ENCODE results near the gene THBS3. TPM values are rescaled to one million over a fixed set of nuclear protein-coding genes. Genes with fewer than 3 reads are reported as not detected.

The THBS3 gene
- polyA plus RNA-seq, 1 donor from 2014 or later: 99.6 TPM

GRCh38 chr1:155241841-155242264 is 34.2 kb upstream of the THBS3 start:
- TF ChIP-seq TAF1 (IDR thresholded peaks at IDR 0.05; ENCODE audit: low read depth): no peak
- no peak for TF ChIP-seq CTCF (IDR thresholded peaks at IDR 0.05; ENCODE audit: poor library complexity, severe bottlenecking)
- TF ChIP-seq POLR2AphosphoS5 (IDR thresholded peaks at IDR 0.05): no peak
- no peak for TF ChIP-seq EP300 (conservative IDR thresholded peaks at IDR 0.05; ENCODE audit: poor library complexity, severe bottlenecking)
- TF ChIP-seq SMC3 (conservative IDR thresholded peaks at IDR 0.05; ENCODE audit: poor library complexity): no peak
- no peak for TF ChIP-seq MXI1 (conservative IDR thresholded peaks at IDR 0.05; ENCODE audit: poor library complexity, severe bottlenecking)
- TF ChIP-seq RAD21 (conservative IDR thresholded peaks at IDR 0.05): no peak
- TF ChIP-seq REST (IDR thresholded peaks at IDR 0.05; ENCODE audit: borderline replicate concordance): no peak
- TF ChIP-seq EZH2 (IDR thresholded peaks at IDR 0.05; ENCODE audit: borderline replicate concordance, insufficient read depth, low read length, poor library complexity, severe bottlenecking): no peak
- Histone ChIP-seq H4K20me1 (ENCODE audit: insufficient read depth) (no peaks in the 10 kb centered on the region), H3K27me3 (ENCODE audit: insufficient read depth, low read depth, low read length) (no peaks in the 10 kb centered on the region), H3K4me2 (ENCODE audit: low read length) (no peak overlapping the region), H2AFZ (ENCODE audit: low read depth, low read length) (peak overlapping the region; percentile 4), H3K36me3 (ENCODE audit: insufficient read depth, low read length) (no peaks in the 10 kb centered on the region), H3K9me2 (ENCODE audit: insufficient read depth, low read length) (no peaks in the 10 kb centered on the region), H3F3A (ENCODE audit: insufficient read depth, low read length, poor library complexity, severe bottlenecking) (no peaks in the 10 kb centered on the region), H3K27ac (ENCODE audit: low read length) (peak overlapping the region; percentile 30), H3K9me3 (ENCODE audit: low read length) (no peaks in the 10 kb centered on the region), H3K9ac (ENCODE audit: low read length) (no peak overlapping the region), H3K4me3 (ENCODE audit: low read length) (no peak overlapping the region), H3K79me2 (replicated peaks; ENCODE audit: insufficient read depth, low read length) (no peaks in the 10 kb centered on the region)

- Histone ChIP-seq H2AFZ (ENCODE audit: low read depth, low read length) (peak overlapping the region; percentile 4), H3K27ac (ENCODE audit: low read length) (peak overlapping the region; percentile 30), H3K4me2 (ENCODE audit: low read length) (no peak overlapping the region), H3K36me3 (ENCODE audit: insufficient read depth, low read length) (no peaks in the 10 kb centered on the region), H3K9me3 (ENCODE audit: low read length) (no peaks in the 10 kb centered on the region), H3K4me3 (ENCODE audit: low read length) (peak overlapping the region; percentile 62), H3K9me2 (ENCODE audit: insufficient read depth, low read length) (no peaks in the 10 kb centered on the region), H3F3A (ENCODE audit: insufficient read depth, low read length, poor library complexity, severe bottlenecking) (no peaks in the 10 kb centered on the region), H3K27me3 (ENCODE audit: insufficient read depth, low read depth, low read length) (no peaks in the 10 kb centered on the region), H3K79me2 (replicated peaks; ENCODE audit: insufficient read depth, low read length) (no peaks in the 10 kb centered on the region), H3K9ac (ENCODE audit: low read length) (peak overlapping the region; percentile 48), H4K20me1 (ENCODE audit: insufficient read depth) (no peaks in the 10 kb centered on the region)
- TF ChIP-seq SMC3 (conservative IDR thresholded peaks at IDR 0.05; ENCODE audit: poor library complexity) (peak; percentile 41), POLR2AphosphoS5 (IDR thresholded peaks at IDR 0.05) (peak; percentile 49), MXI1 (conservative IDR thresholded peaks at IDR 0.05; ENCODE audit: poor library complexity, severe bottlenecking) (peak; percentile 69), EZH2 (IDR thresholded peaks at IDR 0.05; ENCODE audit: borderline replicate concordance, insufficient read depth, low read length, poor library complexity, severe bottlenecking) (no peak), TAF1 (IDR thresholded peaks at IDR 0.05; ENCODE audit: low read depth) (no peak), REST (IDR thresholded peaks at IDR 0.05; ENCODE audit: borderline replicate concordance) (no peak)
Observed at GRCh38 chr1:155241069-155241679, 33.5 kb upstream of the THBS3 start.

All from neural cell (in vitro differentiated cells).